22Rv1 (cell line): ENCODE measurements around the gene SNX21.
A peak's percentile ranks its signal among the peaks of the same experiment; 100 is the strongest.

Experiments used
- H3K27ac ChIP-seq: fragments of 450-650 bp; 2 replicates; pipeline ENCODE4 v1.5.1; 2017
- ZFX ChIP-seq: fragments of 450-650 bp; IDR thresholded peaks from 2 replicates; pipeline ENCODE4 v1.6.1; 2017; ENCODE audit warnings: antibody characterized with exemption, borderline replicate concordance
- TF ChIP-seq, protein P1 (sequence below): fragments of 450-650 bp; IDR thresholded peaks from 2 replicates; pipeline ENCODE4 v1.5.1; 2017; ENCODE audit warnings: mild to moderate bottlenecking

SNX21 gene

DNA sequence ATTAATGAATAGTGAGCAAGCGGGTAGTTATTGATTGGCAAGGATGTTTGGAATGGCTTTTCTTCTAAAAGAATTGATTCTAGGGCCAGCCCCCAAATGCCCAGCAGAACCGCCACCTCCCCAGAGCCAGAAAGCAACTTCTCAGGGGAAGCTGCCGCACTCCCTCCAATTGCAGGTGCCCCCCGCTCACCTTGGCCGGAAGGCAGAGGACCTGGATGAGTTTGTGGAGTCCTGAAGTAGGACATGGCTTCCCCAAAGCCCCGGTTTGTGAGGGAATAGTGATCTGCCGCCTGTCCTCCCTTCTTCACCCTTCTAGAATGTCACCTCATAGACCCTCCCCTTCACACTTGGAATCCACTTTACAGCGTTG lies 53.7 kb downstream of the SNX21 start, which contains the start of gene SPATA25:
TSS of gene SPATA25 (minus strand) at position 277 of the 370 bp plus-strand sequence. CDS start at position 245, 32 bp downstream.
- H3K27ac ChIP-seq: no peak within 1 kb of the TSS
- TF ChIP-seq, protein P1, sequence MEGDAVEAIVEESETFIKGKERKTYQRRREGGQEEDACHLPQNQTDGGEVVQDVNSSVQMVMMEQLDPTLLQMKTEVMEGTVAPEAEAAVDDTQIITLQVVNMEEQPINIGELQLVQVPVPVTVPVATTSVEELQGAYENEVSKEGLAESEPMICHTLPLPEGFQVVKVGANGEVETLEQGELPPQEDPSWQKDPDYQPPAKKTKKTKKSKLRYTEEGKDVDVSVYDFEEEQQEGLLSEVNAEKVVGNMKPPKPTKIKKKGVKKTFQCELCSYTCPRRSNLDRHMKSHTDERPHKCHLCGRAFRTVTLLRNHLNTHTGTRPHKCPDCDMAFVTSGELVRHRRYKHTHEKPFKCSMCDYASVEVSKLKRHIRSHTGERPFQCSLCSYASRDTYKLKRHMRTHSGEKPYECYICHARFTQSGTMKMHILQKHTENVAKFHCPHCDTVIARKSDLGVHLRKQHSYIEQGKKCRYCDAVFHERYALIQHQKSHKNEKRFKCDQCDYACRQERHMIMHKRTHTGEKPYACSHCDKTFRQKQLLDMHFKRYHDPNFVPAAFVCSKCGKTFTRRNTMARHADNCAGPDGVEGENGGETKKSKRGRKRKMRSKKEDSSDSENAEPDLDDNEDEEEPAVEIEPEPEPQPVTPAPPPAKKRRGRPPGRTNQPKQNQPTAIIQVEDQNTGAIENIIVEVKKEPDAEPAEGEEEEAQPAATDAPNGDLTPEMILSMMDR: no peak
- TF ChIP-seq ZFX: no peak

DNA sequence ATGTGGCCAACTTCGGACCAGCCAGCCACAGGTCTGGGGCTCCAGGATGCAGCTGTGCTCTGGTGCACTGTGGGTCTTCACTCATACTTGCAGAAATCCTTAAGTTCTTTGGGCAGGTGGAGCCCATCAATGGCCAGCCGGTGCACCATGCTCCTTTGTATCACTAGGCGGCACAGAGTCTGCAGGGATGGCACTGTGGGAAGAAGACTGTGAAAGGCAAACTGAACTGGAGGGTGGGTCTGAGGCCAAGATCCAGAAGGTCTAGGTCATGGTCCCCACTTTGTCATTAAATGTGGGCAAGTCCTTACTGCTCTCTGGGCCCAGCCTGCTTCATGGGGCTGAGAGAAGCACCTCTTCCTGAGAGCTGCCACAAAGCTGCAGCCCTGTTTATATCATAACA lies 55.1 kb downstream of the SNX21 start:
- H3K27ac ChIP-seq: no peak overlapping the region
- TF ChIP-seq ZFX: no peak
- TF ChIP-seq, protein P1: no peak

DNA sequence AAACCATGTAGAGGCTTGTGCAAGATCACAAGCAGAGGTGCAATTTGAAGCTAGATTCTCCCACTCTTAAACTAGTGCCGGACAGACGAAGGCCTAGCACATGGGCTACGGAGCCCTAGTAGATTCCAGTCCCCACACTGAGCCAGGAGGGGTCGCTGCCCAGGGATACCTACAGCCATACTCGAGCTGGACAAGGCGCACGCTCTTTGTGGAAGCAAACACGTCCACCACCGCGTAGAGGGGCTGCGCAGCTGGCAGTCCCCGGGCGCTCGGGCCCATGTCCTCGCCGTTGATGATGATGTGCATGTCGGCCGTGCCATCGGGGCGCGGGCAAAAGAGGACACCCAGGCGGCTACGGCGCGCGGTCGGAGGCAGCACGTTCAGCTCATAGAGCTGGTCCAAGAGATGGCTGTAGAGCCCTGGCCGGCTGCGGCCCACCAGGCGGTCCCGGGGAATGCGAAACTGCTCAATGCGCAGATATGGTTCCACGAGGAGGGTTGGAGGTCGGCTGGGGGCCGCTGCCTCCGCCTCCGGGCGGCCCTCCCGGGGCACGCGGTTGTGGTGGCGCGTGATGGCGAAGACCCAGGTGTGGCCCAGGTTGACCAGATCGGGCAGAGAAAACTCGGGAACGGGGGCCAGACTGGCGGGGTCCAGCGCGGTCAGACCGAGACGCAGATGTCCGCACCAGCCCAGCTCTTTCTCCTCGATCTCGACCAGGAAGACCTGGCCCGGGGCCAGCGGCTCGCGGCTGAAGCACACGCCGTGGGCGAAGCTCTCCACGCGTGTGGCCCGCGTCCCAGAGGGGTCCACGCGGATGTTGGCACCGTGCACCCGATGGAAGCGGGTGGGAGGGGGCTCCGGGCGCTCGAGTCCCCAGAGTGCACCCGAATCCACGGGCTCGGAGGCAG lies 56.7 kb downstream of the SNX21 start:
- peak overlapping the region; percentile 62 for H3K27ac ChIP-seq
- TF ChIP-seq ZFX: no peak
- TF ChIP-seq, protein P1: peak; percentile 46

DNA sequence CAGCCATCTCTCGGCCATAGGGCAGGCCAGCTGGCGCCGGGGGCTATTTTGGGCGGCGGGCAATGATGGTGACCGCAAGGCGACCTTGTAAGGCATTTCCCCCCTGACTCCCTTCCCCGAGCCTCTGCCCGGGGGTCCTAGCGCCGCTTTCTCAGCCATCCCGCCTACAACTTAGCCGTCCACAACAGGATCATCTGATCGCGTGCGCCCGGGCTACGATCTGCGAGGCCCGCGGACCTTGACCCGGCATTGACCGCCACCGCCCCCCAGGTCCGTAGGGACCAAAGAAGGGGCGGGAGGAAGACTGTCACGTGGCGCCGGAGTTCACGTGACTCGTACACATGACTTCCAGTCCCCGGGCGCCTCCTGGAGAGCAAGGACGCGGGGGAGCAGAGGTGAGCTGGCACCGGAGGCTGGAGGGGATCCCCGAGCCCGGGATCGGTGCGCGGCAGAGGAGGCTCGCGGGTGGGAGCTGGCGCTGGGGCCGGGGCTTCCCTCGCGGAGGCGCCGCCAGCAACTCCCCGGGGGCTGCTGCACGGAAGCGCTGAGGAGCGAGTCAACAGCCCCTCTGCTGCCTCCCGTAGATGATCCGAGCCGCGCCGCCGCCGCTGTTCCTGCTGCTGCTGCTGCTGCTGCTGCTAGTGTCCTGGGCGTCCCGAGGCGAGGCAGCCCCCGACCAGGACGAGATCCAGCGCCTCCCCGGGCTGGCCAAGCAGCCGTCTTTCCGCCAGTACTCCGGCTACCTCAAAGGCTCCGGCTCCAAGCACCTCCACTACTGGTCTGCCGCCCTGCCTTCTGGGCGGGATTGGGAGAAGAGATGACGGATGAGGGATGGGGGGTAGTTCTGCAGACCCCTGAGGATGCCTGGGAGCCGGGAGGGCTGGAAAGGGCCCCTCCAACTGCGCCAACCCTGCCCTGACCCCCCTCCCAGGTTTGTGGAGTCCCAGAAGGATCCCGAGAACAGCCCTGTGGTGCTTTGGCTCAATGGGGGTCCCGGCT lies 57.7 kb downstream of the SNX21 start, which contains the start of the genes CTSA and NEURL2:
TSS of gene CTSA (plus strand) at position 351 of the 999 bp plus-strand sequence. CDS start at position 585, 234 bp downstream.
TSS of gene NEURL2 (minus strand) at position 224 of the 999 bp plus-strand sequence. CDS start at position 7, 217 bp downstream.
- peak within 1 kb of the TSS; percentile 62 for H3K27ac ChIP-seq
- TF ChIP-seq, protein P1: no peak
- no peak for TF ChIP-seq ZFX

DNA sequence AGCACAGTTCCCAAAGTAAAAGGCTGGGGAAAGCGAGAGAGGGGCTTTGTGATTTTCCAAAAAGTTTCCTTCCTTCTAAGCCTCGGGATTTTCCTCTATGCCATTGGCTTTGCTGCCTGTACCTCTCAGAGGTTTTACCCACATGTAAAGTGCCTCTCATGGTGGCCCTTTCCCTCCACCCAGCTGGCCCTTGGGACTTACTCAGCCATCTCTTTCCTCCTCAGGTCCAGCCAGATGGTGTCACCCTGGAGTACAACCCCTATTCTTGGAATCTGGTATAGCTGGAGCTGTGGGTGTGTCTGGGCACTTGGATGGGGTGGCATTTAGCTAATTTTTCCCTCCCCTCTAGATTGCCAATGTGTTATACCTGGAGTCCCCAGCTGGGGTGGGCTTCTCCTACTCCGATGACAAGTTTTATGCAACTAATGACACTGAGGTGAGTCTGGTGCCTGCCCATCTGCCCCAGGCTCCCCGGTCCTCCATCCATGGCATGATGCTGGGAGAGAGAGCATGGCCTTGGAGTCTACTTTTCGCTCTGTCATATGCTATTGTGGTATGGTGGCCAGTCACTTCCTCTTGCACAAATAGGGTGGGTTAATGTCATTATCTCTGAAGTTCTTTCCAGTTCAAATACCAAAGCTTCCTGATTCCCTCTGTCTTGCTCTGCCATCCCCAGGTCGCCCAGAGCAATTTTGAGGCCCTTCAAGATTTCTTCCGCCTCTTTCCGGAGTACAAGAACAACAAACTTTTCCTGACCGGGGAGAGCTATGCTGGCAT lies 58.6 kb downstream of the SNX21 start:
- TF ChIP-seq, protein P1: peak; percentile 13; the same call in 1 of the 2 replicates
- TF ChIP-seq ZFX: no peak
- H3K27ac ChIP-seq: no peak overlapping the region
